ENCODE results near the gene MRPS5. TPM values are rescaled to one million over a fixed set of nuclear protein-coding genes. Genes with fewer than 3 reads are reported as not detected.

MRPS5 gene
- total and polyA plus RNA-seq, 2 donors from 2014 or later = 53.1 to 118 TPM

- intact Hi-C loops (cut with DNase I) = no loop called here
- TF ChIP-seq CTCF (IDR thresholded peaks at IDR 0.05; ENCODE audit: borderline replicate concordance, extremely low read depth, insufficient read depth) = no peak
- FAIRE-seq (no peak), DNase-seq (peak in 2 of 5 donors; percentile 40 to 76)
- Histone ChIP-seq H3K4me1 (ENCODE audit: control insufficient read depth in 2 of 3, insufficient read depth in 2 of 3, low read depth in 1 of 3, low read length in 3 of 3) (peaks cover 0 to 13% (median 0%) of the 10 kb centered on the region in 3 donors), H3K27me3 (ENCODE audit: control insufficient read depth, insufficient read depth, low read length) (no peaks in the 10 kb centered on the region), H3K36me3 (ENCODE audit: control insufficient read depth in 2 of 3, insufficient read depth in 3 of 3, low read length in 3 of 3) (no peaks in the 10 kb centered on the region), H3K27ac (ENCODE audit: low read depth in 2 of 2, low read length in 2 of 2) (peak overlapping the region in 1 of 2 donors; percentile 59), H3K4me3 (ENCODE audit: low read length in 3 of 3) (no peak overlapping the region), H3K9ac (ENCODE audit: low read length in 3 of 3) (no peak overlapping the region), H3K9me3 (ENCODE audit: control insufficient read depth in 2 of 3, insufficient read depth in 1 of 3, low read length in 3 of 3) (no peaks in the 10 kb centered on the region)
Observed at GRCh38 chr2:95073856-95074662, 47.5 kb downstream of the MRPS5 start.

- intact Hi-C loops (cut with DNase I) = no loop called here
- H3K27me3 ChIP-seq (ENCODE audit: control insufficient read depth, insufficient read depth, low read length) = no peaks in the 10 kb centered on the region
- no peak for FAIRE-seq
Observed at GRCh38 chr2:95072424-95072823, 49.2 kb downstream of the MRPS5 start.

GRCh38 chr2:95071856-95072255 is 49.8 kb downstream of the MRPS5 start:
- H3K27ac ChIP-seq (ENCODE audit: low read depth in 2 of 2, low read length in 2 of 2) = no peak overlapping the region
- H3K27me3 ChIP-seq (ENCODE audit: control insufficient read depth, insufficient read depth, low read length) = no peaks in the 10 kb centered on the region
- H3K36me3 ChIP-seq (ENCODE audit: control insufficient read depth in 2 of 3, insufficient read depth in 3 of 3, low read length in 3 of 3) = no peaks in the 10 kb centered on the region
- peaks cover 0 to 9% (median 0%) of the 10 kb centered on the region in 3 donors for H3K4me1 ChIP-seq (ENCODE audit: control insufficient read depth in 2 of 3, insufficient read depth in 2 of 3, low read depth in 1 of 3, low read length in 3 of 3)
- no peak for TF ChIP-seq CTCF (IDR thresholded peaks at IDR 0.05; ENCODE audit: borderline replicate concordance, extremely low read depth, insufficient read depth)
- no peak overlapping the region for H3K4me3 ChIP-seq (ENCODE audit: low read length in 3 of 3)
- H3K9ac ChIP-seq (ENCODE audit: low read length in 3 of 3) = no peak overlapping the region
- FAIRE-seq (no peak), DNase-seq (no peak)
- no peaks in the 10 kb centered on the region for H3K9me3 ChIP-seq (ENCODE audit: control insufficient read depth in 2 of 3, insufficient read depth in 1 of 3, low read length in 3 of 3)
- intact Hi-C loops (cut with DNase I) = no loop called here

More at GRCh38 chr2:95072424-95072823, 49.2 kb downstream of the MRPS5 start:
- no peak for TF ChIP-seq CTCF (IDR thresholded peaks at IDR 0.05; ENCODE audit: borderline replicate concordance, extremely low read depth, insufficient read depth)
- Histone ChIP-seq H3K9ac (ENCODE audit: low read length in 3 of 3) (no peak overlapping the region), H3K27ac (ENCODE audit: low read depth in 2 of 2, low read length in 2 of 2) (no peak overlapping the region), H3K36me3 (ENCODE audit: control insufficient read depth in 2 of 3, insufficient read depth in 3 of 3, low read length in 3 of 3) (no peaks in the 10 kb centered on the region), H3K4me1 (ENCODE audit: control insufficient read depth in 2 of 3, insufficient read depth in 2 of 3, low read depth in 1 of 3, low read length in 3 of 3) (peaks cover 0 to 13% (median 0%) of the 10 kb centered on the region in 3 donors), H3K9me3 (ENCODE audit: control insufficient read depth in 2 of 3, insufficient read depth in 1 of 3, low read length in 3 of 3) (no peaks in the 10 kb centered on the region), H3K4me3 (ENCODE audit: low read length in 3 of 3) (no peak overlapping the region)
- DNase-seq = peak in 1 of 5 donors; percentile 51

Measured in kidney (tissue), 14 donors.